HG03521 (cell line): ENCODE data around the gene FNBP1.
"Not testable (repeated sequence)": the region's sequence is repeated elsewhere in the genome, so short reads cannot be mapped to it uniquely, and the experiment has no call there.

Source experiments
- ATAC-seq: cut with Tn5 transposase; IDR thresholded peaks from one replicate; pipeline ENCODE4 v1.9.1; 2021; ENCODE audit warnings: mild to moderate bottlenecking, moderate library complexity; ENCODE audit not compliant: unreplicated experiment

Gene FNBP1

GRCh38 chr9:130022566-130023143, 20.3 kb downstream of the FNBP1 start:
- ATAC-seq, result no peak

DNA sequence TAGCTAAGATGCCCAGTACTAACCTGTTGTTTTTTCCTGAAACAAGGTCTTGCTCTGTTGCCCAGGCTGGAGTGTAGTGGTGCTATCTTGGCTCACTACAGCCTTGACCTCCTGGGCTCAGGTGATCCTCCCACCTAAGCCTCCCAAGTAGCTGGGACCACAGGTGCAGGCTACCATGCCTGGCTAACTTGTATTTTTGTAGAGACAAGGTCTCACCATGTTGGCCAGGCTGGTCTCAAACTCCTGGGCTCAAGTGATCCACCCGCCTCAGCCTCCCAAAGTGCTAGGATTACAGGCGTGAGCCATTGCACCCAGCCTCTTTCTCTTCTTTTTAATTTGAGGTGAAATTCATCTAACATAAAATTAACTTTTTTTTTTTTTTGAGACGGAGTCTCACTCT, 21.1 kb downstream of the FNBP1 start:
- not testable (repeated sequence) for ATAC-seq

GRCh38 chr9:130021123-130021522, 21.9 kb downstream of the FNBP1 start:
- no peak for ATAC-seq

DNA sequence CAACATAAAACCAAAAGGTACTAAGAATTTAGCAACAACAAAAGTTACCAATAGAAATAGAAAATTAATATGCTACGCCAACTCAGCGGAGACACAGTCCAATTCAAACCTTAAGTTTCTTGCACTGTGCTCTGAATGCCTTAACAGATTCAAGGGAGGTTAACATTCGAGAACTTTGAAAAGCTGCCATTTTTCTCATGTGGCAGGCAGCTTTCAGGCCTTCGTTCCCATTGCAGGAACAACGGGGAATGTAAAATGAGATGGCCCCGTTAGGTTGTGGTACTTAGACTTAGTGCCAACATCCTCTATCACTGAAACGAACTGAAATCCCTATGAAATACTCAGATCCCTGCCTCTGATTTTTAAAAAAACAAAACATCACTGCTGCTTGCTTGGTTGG, 22.4 kb downstream of the FNBP1 start:
- no peak for ATAC-seq

DNA sequence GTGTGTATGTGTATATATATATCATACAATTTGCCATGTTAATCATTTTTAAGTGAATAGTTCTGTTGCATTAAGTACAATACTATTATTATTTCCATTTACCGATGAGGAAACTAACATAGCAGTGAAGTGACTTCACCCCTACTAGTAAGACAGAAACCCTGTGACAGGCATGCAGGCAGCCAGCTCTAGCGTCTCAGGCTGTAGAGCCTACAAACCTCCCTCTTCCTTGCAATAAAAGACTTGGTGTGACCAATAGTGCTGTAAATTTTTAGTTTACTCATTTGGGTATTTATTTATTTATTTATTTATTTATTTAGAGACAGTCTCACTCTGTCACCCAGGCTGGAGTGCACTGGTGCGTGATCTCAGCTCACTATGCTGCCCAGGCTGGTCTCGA, 24.7 kb downstream of the FNBP1 start:
- no peak for ATAC-seq

DNA sequence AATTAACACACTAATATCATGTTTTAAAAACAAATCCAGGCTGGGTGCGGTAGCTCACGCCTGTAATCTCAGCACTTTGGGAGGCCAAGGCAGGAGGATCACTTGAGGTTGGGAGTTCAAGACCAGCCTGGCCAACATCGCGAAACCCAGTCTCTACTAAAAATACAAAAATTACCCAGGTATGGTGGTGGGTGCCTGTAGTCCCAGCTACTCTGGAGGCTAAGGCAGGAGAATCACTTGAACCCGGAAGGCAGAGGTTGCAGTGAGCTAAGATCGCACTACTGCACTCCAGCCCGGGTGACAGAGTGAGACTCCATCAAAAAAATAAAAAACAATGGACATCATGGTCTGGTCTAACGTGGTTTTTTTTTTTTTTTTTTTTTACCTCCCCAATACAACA, 25.5 kb downstream of the FNBP1 start:
- ATAC-seq, result not testable (repeated sequence)

DNA sequence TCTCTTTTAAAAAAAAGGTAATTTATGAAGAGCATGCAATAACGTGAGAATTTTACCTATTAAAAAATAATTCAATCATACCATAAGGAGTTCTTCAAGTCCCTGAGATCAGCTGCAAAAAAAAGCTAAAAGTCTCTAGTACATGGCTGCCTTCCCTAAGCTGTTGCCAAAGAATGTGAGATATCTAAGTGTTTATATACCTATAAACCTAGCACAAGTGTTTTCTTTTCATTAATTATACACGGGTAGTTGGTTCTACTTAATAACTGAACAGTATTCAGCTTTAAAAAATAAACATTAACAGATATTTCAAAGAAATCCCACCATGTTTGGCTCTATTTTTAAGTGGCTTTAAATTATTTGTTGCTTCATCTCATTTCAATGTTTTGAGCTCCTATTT, 25.9 kb downstream of the FNBP1 start:
- no peak for ATAC-seq

- no peak for ATAC-seq
Measured at GRCh38 chr9:130015353-130016019, 27.5 kb downstream of the FNBP1 start.

DNA sequence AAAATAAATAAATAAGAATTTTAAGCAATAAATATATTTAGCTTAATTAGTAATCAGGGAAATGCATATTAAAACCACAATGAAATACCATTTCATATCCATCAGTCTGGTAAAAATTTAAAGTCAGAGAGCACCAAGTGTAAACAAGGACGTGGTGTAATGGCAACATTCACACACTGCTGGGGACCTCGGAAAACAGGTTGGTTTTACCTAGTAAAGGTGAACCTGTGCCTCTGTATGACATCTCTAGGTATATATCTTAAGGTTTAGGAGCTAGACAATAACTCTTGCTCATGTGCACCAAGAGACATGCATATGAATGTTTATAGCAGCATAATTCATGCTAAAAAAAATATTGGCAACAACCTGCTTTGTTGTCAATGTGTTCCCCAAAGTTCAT, 29.7 kb downstream of the FNBP1 start:
- ATAC-seq, result no peak

GRCh38 chr9:130010151-130010988, 32.6 kb downstream of the FNBP1 start:
- no peak for ATAC-seq

DNA sequence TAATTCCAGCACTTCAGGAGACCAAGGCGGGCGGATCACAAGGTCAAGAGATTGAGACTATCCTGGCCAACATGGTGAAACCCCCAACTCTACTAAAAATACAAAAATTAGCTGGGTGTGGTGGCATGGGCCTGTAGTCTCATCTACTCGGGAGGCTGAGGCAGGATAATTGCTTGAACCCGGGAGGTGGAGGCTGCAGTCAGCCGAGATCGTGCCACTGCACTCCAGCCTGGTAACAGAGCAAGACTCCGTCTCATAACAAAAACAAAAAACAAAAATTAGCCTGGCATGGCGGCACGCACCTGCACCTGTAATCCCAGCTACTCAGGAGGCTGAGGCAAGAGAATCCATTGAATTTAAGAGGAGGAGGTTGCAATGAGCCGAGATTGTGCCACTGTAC, 33.4 kb downstream of the FNBP1 start:
- ATAC-seq, result not testable (repeated sequence)

DNA sequence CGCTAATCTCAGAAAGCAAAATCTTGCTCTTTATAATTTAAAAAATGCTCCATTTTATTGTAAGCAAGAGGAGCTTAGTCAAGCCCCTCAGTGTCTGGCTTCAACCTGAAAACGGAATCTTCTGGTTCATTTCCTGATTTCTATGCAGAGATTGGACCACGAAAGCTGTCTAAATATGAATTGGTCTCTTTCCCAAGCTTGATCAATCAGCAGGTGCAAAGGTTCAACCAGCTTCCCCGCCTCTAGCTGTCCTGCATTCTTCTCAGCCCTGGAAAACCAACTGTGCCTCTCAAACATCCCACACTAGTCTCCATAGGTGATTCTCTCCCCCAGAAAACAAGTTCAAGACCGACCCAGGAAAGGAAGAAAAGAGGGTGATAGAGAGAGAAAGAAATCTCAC, 34.5 kb downstream of the FNBP1 start:
- no peak for ATAC-seq

DNA sequence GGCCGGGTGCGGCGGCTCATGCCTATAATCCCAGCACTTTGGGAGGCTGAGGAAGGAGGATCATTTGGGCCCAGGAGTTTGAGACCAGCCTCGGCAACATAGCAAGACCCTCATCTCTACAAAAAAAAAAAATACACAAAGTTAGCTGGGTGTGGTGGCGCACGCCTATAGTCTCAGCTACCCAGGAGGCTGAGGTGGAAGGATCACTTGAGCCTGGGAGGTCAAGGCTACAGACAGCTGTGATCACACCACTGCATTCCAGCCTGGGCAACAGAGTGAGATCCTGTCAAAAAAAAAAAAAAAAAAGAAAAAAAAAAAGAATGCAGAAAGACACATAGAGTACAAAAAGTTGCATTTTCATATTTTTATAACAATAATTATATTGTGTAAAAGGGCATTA, 36.0 kb downstream of the FNBP1 start:
- ATAC-seq, result not testable (repeated sequence)

- no peak for ATAC-seq
Measured at GRCh38 chr9:130003943-130004552, 38.9 kb downstream of the FNBP1 start.

GRCh38 chr9:130002320-130002719, 40.7 kb downstream of the FNBP1 start:
- ATAC-seq, result no peak

- ATAC-seq, result no peak
Measured at GRCh38 chr9:130001190-130001589, 41.8 kb downstream of the FNBP1 start.

- ATAC-seq, result no peak
Measured at GRCh38 chr9:129999141-129999510, 43.9 kb downstream of the FNBP1 start.

DNA sequence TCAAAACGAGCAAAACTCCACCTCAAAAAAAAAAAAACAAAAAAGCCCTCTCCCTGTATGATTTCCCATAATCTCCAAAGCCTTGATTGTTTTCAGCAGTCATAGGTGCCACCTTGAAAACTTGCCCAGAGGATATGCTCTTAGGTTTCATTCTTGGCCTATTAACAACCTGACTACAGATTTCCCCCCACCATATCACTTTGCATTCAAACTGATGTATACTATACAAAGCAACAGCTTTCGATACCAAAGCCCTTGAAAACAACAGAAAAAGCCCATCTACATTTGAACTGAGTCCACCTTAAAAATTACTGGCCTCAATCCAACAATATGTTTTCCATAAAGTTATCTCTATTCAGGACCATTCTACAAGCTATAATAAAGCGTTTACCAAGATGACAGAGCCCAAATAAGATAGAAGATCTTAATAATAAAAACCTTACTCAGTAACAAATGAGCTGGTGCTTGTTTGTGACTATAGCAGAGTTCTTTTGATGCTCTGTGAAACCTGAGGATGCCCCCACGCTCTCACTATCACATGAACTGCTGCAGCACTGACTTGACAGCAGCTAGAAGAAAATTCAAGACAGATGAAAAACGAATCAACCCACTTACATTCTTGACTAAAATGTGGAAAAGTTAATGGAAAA, 44.4 kb downstream of the FNBP1 start:
- no peak for ATAC-seq

GRCh38 chr9:129997706-129998105, 45.3 kb downstream of the FNBP1 start:
- ATAC-seq, result not testable (repeated sequence)

- ATAC-seq, result no peak
Measured at GRCh38 chr9:129996161-129996830, 46.7 kb downstream of the FNBP1 start.
